WERI-Rb-1 (cell line): Measurements from ENCODE around the gene RGMA.

Experiments used
- DNase-seq: peaks from one replicate; pipeline ENCODE4 v3.0.0-alpha.2; 2020
- H3K27ac ChIP-seq: fragments of 250-450 bp; sonication (Bioruptor Pico); 2 replicates; pipeline ENCODE4 v1.5.1; 2020; ENCODE audit warnings: mild to moderate bottlenecking, moderate library complexity
- H3K27me3 ChIP-seq: fragments of 250-450 bp; sonication (Bioruptor Pico); 2 replicates; pipeline ENCODE4 v1.5.1; 2021; ENCODE audit warnings: mild to moderate bottlenecking, low read depth, moderate library complexity; ENCODE audit not compliant: insufficient read depth, severe bottlenecking
- H3K36me3 ChIP-seq: fragments of 250-450 bp; sonication (Bioruptor Pico); 2 replicates; pipeline ENCODE4 v1.5.1; 2020; ENCODE audit warnings: mild to moderate bottlenecking, moderate library complexity
- H3K4me3 ChIP-seq: 2 replicates; pipeline ENCODE4 v1.5.1; 2011; ENCODE audit warnings: low read depth, mild to moderate bottlenecking, control low read depth, low read length
- H3K9me3 ChIP-seq: fragments of 250-450 bp; sonication (Bioruptor Pico); 2 replicates; pipeline ENCODE4 v1.5.1; 2021; ENCODE audit warnings: mild to moderate bottlenecking, moderate library complexity; ENCODE audit not compliant: severe bottlenecking
- CTCF ChIP-seq: IDR thresholded peaks from 2 replicates; pipeline ENCODE4 v1.5.1; 2011; ENCODE audit warnings: low read depth, mild to moderate bottlenecking, control low read depth, inconsistent platforms, low read length

Gene RGMA

GRCh38 chr15:93024293-93024692, 64.7 kb downstream of the RGMA start:
- DNase-seq: no peak
- no peak for TF ChIP-seq CTCF
- no peak overlapping the region for H3K4me3 ChIP-seq
- H3K36me3 ChIP-seq: peaks cover 79% of the 10 kb centered on the region
- no peaks in the 10 kb centered on the region for H3K27me3 ChIP-seq
- H3K27ac ChIP-seq: no peak overlapping the region
- H3K9me3 ChIP-seq: no peaks in the 10 kb centered on the region

DNA sequence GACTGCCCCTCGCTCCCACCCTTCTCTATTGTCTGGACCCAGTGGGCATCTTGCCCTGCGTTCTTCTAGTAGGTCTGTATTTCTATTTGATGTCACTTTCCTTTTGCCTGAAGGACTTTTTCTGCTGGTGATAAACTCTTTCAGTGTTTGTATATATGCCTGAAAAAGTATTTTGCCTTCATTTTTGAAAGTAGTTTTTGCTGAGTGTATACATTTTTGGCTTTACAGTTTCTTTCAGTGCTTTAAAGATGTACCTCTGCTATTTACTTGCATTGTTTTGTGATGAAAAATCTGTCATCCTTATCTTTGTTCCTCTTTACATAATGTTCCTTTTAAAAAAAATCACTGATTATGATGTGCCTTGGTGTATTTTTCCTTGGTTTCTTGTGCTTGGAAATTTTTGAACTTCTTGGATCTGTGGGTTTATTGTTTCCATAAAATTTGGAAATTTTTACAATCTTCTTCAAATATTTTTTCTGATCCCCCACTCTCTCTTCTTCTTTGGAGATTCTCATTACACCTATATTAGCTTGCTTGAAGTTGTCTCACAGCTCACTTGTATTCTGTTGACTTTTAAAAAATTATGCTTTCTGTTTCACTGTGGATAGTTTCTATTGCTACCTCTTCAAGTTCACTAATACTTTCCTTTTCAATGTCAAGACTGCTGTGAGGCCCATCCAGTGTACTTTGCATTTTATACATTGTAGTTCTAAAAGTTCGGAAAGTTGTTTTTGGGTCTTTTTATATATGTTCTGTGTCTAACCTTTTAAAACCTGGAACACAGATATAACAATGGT, 67.8 kb downstream of the RGMA start:
- no peak for DNase-seq
- Histone ChIP-seq H3K4me3 (no peak overlapping the region), H3K9me3 (no peaks in the 10 kb centered on the region), H3K27me3 (no peaks in the 10 kb centered on the region), H3K27ac (no peak overlapping the region), H3K36me3 (peaks cover 92% of the 10 kb centered on the region)
- no peak for TF ChIP-seq CTCF

DNA sequence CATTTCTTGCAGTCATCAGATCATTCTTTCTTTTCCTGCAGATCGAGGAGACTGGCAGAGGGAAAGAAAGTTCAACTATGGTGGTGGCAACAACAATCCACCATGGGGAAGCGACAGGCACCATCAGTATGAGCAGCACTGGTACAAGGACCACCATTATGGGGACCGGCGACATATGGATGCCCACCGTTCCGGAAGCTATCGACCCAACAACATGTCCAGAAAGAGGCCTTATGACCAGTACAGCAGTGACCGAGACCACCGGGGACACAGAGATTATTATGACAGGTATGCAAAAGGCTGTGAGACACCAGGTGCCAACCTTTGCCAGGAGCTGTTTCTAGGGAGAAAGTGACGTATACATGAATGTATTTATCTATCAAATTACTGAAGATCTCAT, 69.0 kb downstream of the RGMA start:
- H3K27me3 ChIP-seq: no peaks in the 10 kb centered on the region
- peaks cover 92% of the 10 kb centered on the region for H3K36me3 ChIP-seq
- no peak overlapping the region for H3K4me3 ChIP-seq
- H3K9me3 ChIP-seq: no peaks in the 10 kb centered on the region
- H3K27ac ChIP-seq: no peak overlapping the region
- no peak for TF ChIP-seq CTCF
- no peak for DNase-seq

- no peak for TF ChIP-seq CTCF
- no peak for DNase-seq
- Histone ChIP-seq H3K4me3 (no peak overlapping the region), H3K36me3 (peaks cover 92% of the 10 kb centered on the region), H3K9me3 (no peaks in the 10 kb centered on the region), H3K27me3 (no peaks in the 10 kb centered on the region), H3K27ac (no peak overlapping the region)
Measured at GRCh38 chr15:93019090-93019489, 69.9 kb downstream of the RGMA start.

DNA sequence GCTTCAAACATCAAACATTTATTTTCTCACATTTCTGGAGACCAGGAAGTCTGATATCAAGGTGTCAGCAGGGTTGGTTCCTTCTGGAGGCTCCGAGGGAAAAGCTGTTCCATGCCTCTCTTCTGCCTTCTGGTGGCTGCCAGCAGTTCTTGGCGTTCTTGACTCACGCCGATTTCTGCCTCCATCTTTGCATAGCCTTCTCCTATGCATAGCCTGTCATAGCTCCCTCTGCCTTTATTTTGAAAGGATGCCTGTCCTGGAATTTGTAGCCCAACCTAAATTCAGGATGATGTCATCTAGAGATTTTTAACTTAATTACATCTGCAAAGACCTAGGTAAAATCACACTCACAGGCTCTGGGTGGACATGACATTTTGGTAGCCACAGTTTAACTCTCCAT, 70.4 kb downstream of the RGMA start:
- H3K27me3 ChIP-seq: no peaks in the 10 kb centered on the region
- no peaks in the 10 kb centered on the region for H3K9me3 ChIP-seq
- peak; percentile 40 for TF ChIP-seq CTCF
- H3K27ac ChIP-seq: no peak overlapping the region
- peaks cover 91% of the 10 kb centered on the region for H3K36me3 ChIP-seq
- DNase-seq: no peak
- no peak overlapping the region for H3K4me3 ChIP-seq

- H3K36me3 ChIP-seq: peaks cover 92% of the 10 kb centered on the region
- no peaks in the 10 kb centered on the region for H3K9me3 ChIP-seq
- no peaks in the 10 kb centered on the region for H3K27me3 ChIP-seq
- no peak overlapping the region for H3K4me3 ChIP-seq
- TF ChIP-seq CTCF: no peak
- no peak overlapping the region for H3K27ac ChIP-seq
- DNase-seq: no peak
Measured at GRCh38 chr15:93017526-93017925, 71.5 kb downstream of the RGMA start.
